Measurements from ENCODE around the gene PRC1. TPM values are rescaled to one million over a fixed set of nuclear protein-coding genes. Genes with fewer than 3 reads are reported as not detected.

The PRC1 gene
- total RNA-seq, 3 donors from 2014 or later (not counting 1 experiment from before 2014, with no cell fraction given): 18.9 to 25.1 (median 23.3) TPM

DNA sequence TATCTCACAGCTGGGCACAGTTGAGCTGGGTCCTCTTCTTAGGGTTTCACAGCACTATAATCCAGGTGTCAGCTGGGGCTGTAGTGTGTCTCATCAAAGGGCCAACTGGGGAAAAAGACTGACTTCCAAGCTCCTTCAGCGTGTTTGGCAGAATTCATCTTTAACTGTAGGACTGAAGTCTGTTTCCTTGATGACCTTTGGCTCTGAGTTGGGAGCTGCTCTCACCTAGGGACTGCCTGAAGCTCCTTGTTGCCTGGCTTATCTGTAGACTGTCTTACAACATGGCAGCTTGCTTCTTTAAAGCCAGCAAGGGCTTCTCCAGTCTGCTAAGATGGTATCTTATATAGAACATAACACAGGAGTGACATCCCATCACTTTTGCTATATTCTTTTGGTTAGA is 33.3 kb upstream of the PRC1 start:
- Histone ChIP-seq H3K9me3 (ENCODE audit: control insufficient read depth, insufficient read depth, low read length) (no peaks in the 10 kb centered on the region), H3K4me3 (ENCODE audit: low read length) (no peak overlapping the region), H3K36me3 (ENCODE audit: control insufficient read depth, insufficient read depth, low read length) (no peaks in the 10 kb centered on the region), H3K27me3 (ENCODE audit: control insufficient read depth, insufficient read depth, low read length) (no peaks in the 10 kb centered on the region), H3K27ac (ENCODE audit: low read length) (no peak overlapping the region), H3K4me1 (ENCODE audit: control insufficient read depth, insufficient read depth, low read length) (peaks cover 4% of the 10 kb centered on the region)
- ATAC-seq (no peak), DNase-seq (no peak)
- Mint-ChIP-seq H3K36me3 (no peaks in the 10 kb centered on the region), H3K9me3 (no peaks in the 10 kb centered on the region), H3K27me3 (ENCODE audit: low read depth in 2 of 2) (no peaks in the 10 kb centered on the region), H3K27ac (no peak overlapping the region), H3K4me1 (peaks cover 0 to 6% of the 10 kb centered on the region in 2 donors), H3K4me3 (no peak overlapping the region)
- TF ChIP-seq, protein P1, sequence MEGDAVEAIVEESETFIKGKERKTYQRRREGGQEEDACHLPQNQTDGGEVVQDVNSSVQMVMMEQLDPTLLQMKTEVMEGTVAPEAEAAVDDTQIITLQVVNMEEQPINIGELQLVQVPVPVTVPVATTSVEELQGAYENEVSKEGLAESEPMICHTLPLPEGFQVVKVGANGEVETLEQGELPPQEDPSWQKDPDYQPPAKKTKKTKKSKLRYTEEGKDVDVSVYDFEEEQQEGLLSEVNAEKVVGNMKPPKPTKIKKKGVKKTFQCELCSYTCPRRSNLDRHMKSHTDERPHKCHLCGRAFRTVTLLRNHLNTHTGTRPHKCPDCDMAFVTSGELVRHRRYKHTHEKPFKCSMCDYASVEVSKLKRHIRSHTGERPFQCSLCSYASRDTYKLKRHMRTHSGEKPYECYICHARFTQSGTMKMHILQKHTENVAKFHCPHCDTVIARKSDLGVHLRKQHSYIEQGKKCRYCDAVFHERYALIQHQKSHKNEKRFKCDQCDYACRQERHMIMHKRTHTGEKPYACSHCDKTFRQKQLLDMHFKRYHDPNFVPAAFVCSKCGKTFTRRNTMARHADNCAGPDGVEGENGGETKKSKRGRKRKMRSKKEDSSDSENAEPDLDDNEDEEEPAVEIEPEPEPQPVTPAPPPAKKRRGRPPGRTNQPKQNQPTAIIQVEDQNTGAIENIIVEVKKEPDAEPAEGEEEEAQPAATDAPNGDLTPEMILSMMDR (IDR thresholded peaks at IDR 0.05): no peak
- intact Hi-C loops (cut with micrococcal nuclease): no loop called here
- 64% methylated on average over 1 of the region's 1 CpG for WGBS (ENCODE audit: insufficient coverage)

DNA sequence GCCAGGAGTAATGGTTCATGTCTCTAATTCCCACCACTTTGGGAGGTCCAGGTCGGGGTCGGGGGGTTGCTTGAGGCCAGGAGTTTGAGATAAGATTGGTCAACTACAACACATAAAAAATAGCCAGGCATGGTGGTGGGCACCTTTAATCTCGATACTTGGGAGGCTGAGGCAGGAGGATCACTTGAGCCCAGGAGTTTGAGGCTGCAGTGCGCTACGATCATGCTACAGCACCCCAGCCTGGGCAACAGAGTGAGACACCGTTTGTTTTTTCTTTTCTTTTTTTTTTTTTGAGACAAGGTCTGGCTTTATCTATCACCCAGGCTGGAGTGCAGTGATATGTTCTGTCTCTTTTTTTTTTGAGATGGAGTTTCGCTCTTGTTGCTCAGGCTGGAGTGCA is 29.4 kb upstream of the PRC1 start:
- DNase-seq (no peak), ATAC-seq (no peak)
- TF ChIP-seq, protein P1 (IDR thresholded peaks at IDR 0.05): no peak
- H3K4me3 ChIP-seq (ENCODE audit: low read length): no peak overlapping the region
- H3K4me1 ChIP-seq (ENCODE audit: control insufficient read depth, insufficient read depth, low read length): peaks cover 12% of the 10 kb centered on the region
- H3K4me3 Mint-ChIP-seq: peak overlapping the region; percentile 93
- no peaks in the 10 kb centered on the region for H3K27me3 Mint-ChIP-seq (ENCODE audit: low read depth in 2 of 2)
- H3K27me3 ChIP-seq (ENCODE audit: control insufficient read depth, insufficient read depth, low read length): no peaks in the 10 kb centered on the region
- peak overlapping the region in 1 of 2 donors; percentile 53 for H3K27ac Mint-ChIP-seq
- H3K36me3 ChIP-seq (ENCODE audit: control insufficient read depth, insufficient read depth, low read length): no peaks in the 10 kb centered on the region
- H3K4me1 Mint-ChIP-seq: peaks cover 13 to 39% of the 10 kb centered on the region in 2 donors
- WGBS (ENCODE audit: insufficient coverage): 93% methylated on average over 4 of the region's 7 CpGs
- H3K9me3 ChIP-seq (ENCODE audit: control insufficient read depth, insufficient read depth, low read length): no peaks in the 10 kb centered on the region
- H3K27ac ChIP-seq (ENCODE audit: low read length): no peak overlapping the region
- H3K9me3 Mint-ChIP-seq: no peaks in the 10 kb centered on the region
- H3K36me3 Mint-ChIP-seq: no peaks in the 10 kb centered on the region
- intact Hi-C loops (cut with micrococcal nuclease): no loop called here

DNA sequence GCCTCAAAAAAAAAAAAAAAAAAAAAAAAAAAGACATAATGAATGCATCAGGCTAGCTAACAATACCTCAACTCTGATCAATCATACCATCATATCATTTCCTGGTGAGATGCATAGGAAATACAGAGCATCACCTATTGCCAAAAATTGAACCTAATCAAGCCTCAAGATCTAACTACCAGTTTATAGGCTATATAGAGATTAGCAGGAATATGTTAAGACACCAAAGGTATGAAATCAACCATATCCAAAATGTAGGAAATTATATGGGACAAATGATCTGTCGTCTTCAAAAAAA is 28.4 kb upstream of the PRC1 start:
- Histone ChIP-seq H3K27me3 (ENCODE audit: control insufficient read depth, insufficient read depth, low read length) (no peaks in the 10 kb centered on the region), H3K27ac (ENCODE audit: low read length) (peak overlapping the region; percentile 79), H3K9me3 (ENCODE audit: control insufficient read depth, insufficient read depth, low read length) (no peaks in the 10 kb centered on the region), H3K4me1 (ENCODE audit: control insufficient read depth, insufficient read depth, low read length) (peaks cover 12% of the 10 kb centered on the region), H3K36me3 (ENCODE audit: control insufficient read depth, insufficient read depth, low read length) (no peaks in the 10 kb centered on the region), H3K4me3 (ENCODE audit: low read length) (peak overlapping the region; percentile 99)
- intact Hi-C loops (cut with micrococcal nuclease): no loop called here
- H3K4me3 Mint-ChIP-seq: peak overlapping the region; percentile 93
- H3K27me3 Mint-ChIP-seq (ENCODE audit: low read depth in 2 of 2): no peaks in the 10 kb centered on the region
- no peak for DNase-seq
- peaks cover 13 to 47% of the 10 kb centered on the region in 2 donors for H3K4me1 Mint-ChIP-seq
- ATAC-seq: no peak
- H3K9me3 Mint-ChIP-seq: no peaks in the 10 kb centered on the region
- WGBS (ENCODE audit: insufficient coverage): 33% methylated on average over 1 of the region's 1 CpG
- no peaks in the 10 kb centered on the region for H3K36me3 Mint-ChIP-seq
- H3K27ac Mint-ChIP-seq: peak overlapping the region; percentile 53 to 82
- TF ChIP-seq, protein P1 (IDR thresholded peaks at IDR 0.05): no peak

DNA sequence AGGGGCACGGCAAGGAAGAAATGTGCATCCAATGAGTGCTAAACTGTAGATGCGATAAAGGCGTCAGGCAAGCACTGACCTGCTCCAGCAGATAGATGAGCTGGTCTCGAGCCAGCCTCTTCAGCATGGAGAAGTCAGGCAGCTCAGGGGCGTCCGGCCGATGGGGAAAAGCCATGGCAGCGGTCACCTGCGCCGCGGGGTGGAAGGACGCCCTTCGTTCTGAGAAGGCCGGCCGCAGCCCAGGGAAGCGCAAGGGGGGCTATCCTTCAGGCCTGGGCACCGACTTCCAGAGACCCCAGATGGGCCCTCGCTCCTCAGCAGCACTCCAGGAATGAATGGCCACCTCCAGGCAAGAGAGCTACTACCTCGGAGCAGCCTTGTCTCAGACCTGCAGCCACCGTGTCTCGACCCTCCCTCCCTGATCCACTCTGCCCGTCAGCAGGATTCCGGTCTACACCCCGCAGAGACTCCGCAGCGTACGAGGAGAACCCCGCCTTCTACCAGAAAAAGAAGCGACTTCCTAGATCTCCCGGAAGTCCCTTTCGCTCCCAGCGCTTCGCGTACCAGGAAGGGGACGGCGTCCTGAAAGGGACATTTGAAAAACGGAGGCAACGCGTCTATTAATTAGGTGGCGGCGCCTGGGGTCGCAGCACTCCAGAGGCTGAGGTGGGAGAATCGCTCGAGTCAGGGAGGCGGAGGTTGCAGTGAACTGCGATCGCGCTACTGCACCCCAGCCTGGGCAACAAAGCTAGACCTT is 27.9 kb upstream of the PRC1 start, which contains the start of gene VPS33B:
Gene VPS33B (minus strand): TSS at position 520 of the 757 bp plus-strand sequence. CDS start 345 bp downstream, at position 175.
- Mint-ChIP-seq H3K27ac (peak within 1 kb of the TSS; percentile 53 to 82), H3K4me3 (peak within 1 kb of the TSS; percentile 93), H3K36me3 (no peaks in the 10 kb centered on the region), H3K4me1 (peaks cover 13 to 49% of the 10 kb centered on the region in 2 donors), H3K9me3 (no peaks in the 10 kb centered on the region), H3K27me3 (ENCODE audit: low read depth in 2 of 2) (no peaks in the 10 kb centered on the region)
- intact Hi-C loops (cut with micrococcal nuclease): no loop called here
- TF ChIP-seq, protein P1 (IDR thresholded peaks at IDR 0.05): no peak
- no peaks in the 10 kb centered on the region for H3K27me3 ChIP-seq (ENCODE audit: control insufficient read depth, insufficient read depth, low read length)
- peak within 1 kb of the TSS; percentile 79 for H3K27ac ChIP-seq (ENCODE audit: low read length)
- H3K4me3 ChIP-seq (ENCODE audit: low read length): peak within 1 kb of the TSS; percentile 99
- ATAC-seq (peak; percentile 72 to 90 (median 88)), DNase-seq (peak; percentile 59 to 91)
- no peaks in the 10 kb centered on the region for H3K36me3 ChIP-seq (ENCODE audit: control insufficient read depth, insufficient read depth, low read length)
- peaks cover 12% of the 10 kb centered on the region for H3K4me1 ChIP-seq (ENCODE audit: control insufficient read depth, insufficient read depth, low read length)
- H3K9me3 ChIP-seq (ENCODE audit: control insufficient read depth, insufficient read depth, low read length): no peaks in the 10 kb centered on the region
- WGBS (ENCODE audit: insufficient coverage): under 1% methylated on average over 48 of the region's 48 CpGs

Data from natural killer cell (primary cell).